Natural killer cell (primary cell): ENCODE data around the gene FAM117A. TPM values are rescaled to one million over a fixed set of nuclear protein-coding genes. Genes with fewer than 3 reads are reported as not detected.

Source experiments
- ATAC-seq, 3 donors: fragments of 150-1000 bp in 2 of 3; fragments of 200-7000 bp in 1 of 3; cut with Tn5 transposase; 1 replicate in 1 of 3; 2 replicates in 2 of 3; pipeline ENCODE4 v1.10.0; 2021; ENCODE audit warnings: mild to moderate bottlenecking in 2 of 3, moderate library complexity in 2 of 3
- DNase-seq, 2 donors: peaks; one replicate each; pipeline versions ENCODE4 v3.0.0 to v3.0.0-alpha.2; 2013 to 2021; ENCODE audit warnings: mixed read lengths in 1 of 2
- H3K27ac ChIP-seq: one replicate; pipeline ENCODE4 v1.5.1; 2013; ENCODE audit warnings: mild to moderate bottlenecking, low read length
- H3K27me3 ChIP-seq: one replicate; pipeline ENCODE4 v1.6.1; 2013; ENCODE audit warnings: low read length; ENCODE audit not compliant: control insufficient read depth, insufficient read depth
- H3K36me3 ChIP-seq: one replicate; pipeline ENCODE4 v1.6.1; 2013; ENCODE audit warnings: low read length; ENCODE audit not compliant: control insufficient read depth, insufficient read depth
- H3K4me1 ChIP-seq: one replicate; pipeline ENCODE4 v1.6.1; 2013; ENCODE audit warnings: low read length; ENCODE audit not compliant: control insufficient read depth, insufficient read depth
- H3K4me3 ChIP-seq: one replicate; pipeline ENCODE4 v1.5.1; 2013; ENCODE audit warnings: low read length
- H3K9me3 ChIP-seq: one replicate; pipeline ENCODE4 v1.6.1; 2013; ENCODE audit warnings: low read length; ENCODE audit not compliant: control insufficient read depth, insufficient read depth
- H3K27ac Mint-ChIP-seq, 2 donors: one replicate each; pipeline ENCODE4 v1.8.0; 2022; ENCODE audit warnings: mild to moderate bottlenecking in 2 of 2, mixed read lengths in 2 of 2, moderate library complexity in 1 of 2
- H3K27me3 Mint-ChIP-seq, 2 donors: one replicate each; pipeline ENCODE4 v1.8.0; 2022; ENCODE audit warnings: low read depth in 2 of 2, mixed read lengths in 2 of 2
- H3K36me3 Mint-ChIP-seq: one replicate; pipeline ENCODE4 v1.8.0; 2022; ENCODE audit warnings: mixed read lengths
- H3K4me1 Mint-ChIP-seq, 2 donors: one replicate each; pipeline ENCODE4 v1.8.0; 2022; ENCODE audit warnings: mixed read lengths in 2 of 2
- H3K4me3 Mint-ChIP-seq: one replicate; pipeline ENCODE4 v1.8.0; 2022; ENCODE audit warnings: mild to moderate bottlenecking, moderate library complexity, mixed read lengths
- H3K9me3 Mint-ChIP-seq, 2 donors: one replicate each; pipeline ENCODE4 v1.8.0; 2022; ENCODE audit warnings: mixed read lengths in 2 of 2
- CTCF ChIP-seq: fragments of 200-600 bp; IDR thresholded peaks from one replicate; pipeline ENCODE4 v1.8.0; 2022; ENCODE audit warnings: antibody characterized with exemption
- WGBS: methylation state at CpG from one replicate; pipeline ENCODE4 v1.1.7; 2013; ENCODE audit warnings: missing lambda C conversion rate; ENCODE audit not compliant: insufficient coverage; 5-methylcytosine and 5-hydroxymethylcytosine counted together
- intact Hi-C: fragments of 100-400 bp; cut with micrococcal nuclease; formaldehyde crosslinking; loops from one replicate; pipeline ENCODE4 v1.14.2; 2022
- total RNA-seq, 4 donors: library from RNA; stranded (reverse); fragments of 120-200 nt in 1 of 4; gene quantifications; one replicate each; pipeline versions ENCODE4 v1.2.3 to v1.2.4, GENCODE V29; 2013 to 2022

The FAM117A gene
- total RNA-seq, 3 donors from 2014 or later (not counting 1 experiment from before 2014, with no cell fraction given), result 55.2 to 88.4 (median 79.2) TPM

- 97% methylated on average over 8 of the region's 8 CpGs for WGBS
Observed at GRCh38 chr17:49798182-49798581, 34.3 kb upstream of the FAM117A start.

DNA sequence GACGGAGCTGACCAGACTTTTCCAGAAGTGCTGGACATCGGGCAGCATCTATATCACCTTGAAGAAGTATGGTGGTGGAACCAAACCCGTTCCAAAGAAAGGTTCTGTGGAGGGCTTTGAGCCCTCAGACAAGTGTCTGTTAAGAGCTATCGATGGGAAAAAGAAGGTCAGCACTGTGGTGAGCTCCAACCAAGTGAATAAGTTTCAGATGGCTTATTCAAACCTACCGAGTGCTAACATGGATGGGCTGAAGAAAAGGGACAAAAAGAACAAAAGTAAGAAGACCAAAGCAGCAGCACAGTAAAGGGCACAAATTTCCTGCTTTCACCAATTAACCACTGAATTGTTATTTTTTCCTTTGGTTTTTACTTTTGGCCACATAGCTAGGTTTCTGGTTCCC, 31.4 kb upstream of the FAM117A start:
- Mint-ChIP-seq H3K36me3 (peaks cover 9% of the 10 kb centered on the region), H3K27me3 (no peaks in the 10 kb centered on the region), H3K4me3 (peak overlapping the region; percentile 75), H3K9me3 (no peaks in the 10 kb centered on the region), H3K4me1 (peaks cover 61 to 63% of the 10 kb centered on the region in 2 donors), H3K27ac (peak overlapping the region; percentile 74 to 88)
- Histone ChIP-seq H3K4me3 (no peak overlapping the region), H3K4me1 (peaks cover 29% of the 10 kb centered on the region), H3K27ac (no peak overlapping the region), H3K27me3 (no peaks in the 10 kb centered on the region), H3K9me3 (no peaks in the 10 kb centered on the region), H3K36me3 (peaks cover 72% of the 10 kb centered on the region)
- intact Hi-C loops, result no loop called here
- TF ChIP-seq CTCF, result no peak
- no peak for DNase-seq
- ATAC-seq, result peak in 2 of 3 donors; percentile 33 to 39
- 59% methylated on average over 5 of the region's 5 CpGs for WGBS

More at GRCh38 chr17:49798182-49798581, 34.3 kb upstream of the FAM117A start:
- peaks cover 15% of the 10 kb centered on the region for H3K36me3 Mint-ChIP-seq
- TF ChIP-seq CTCF, result no peak
- no peaks in the 10 kb centered on the region for H3K9me3 ChIP-seq
- no peak overlapping the region for H3K4me3 ChIP-seq
- no peaks in the 10 kb centered on the region for H3K27me3 ChIP-seq
- H3K9me3 Mint-ChIP-seq, result no peaks in the 10 kb centered on the region
- H3K27ac Mint-ChIP-seq, result peak overlapping the region; percentile 68 to 71
- peaks cover 31% of the 10 kb centered on the region for H3K4me1 ChIP-seq
- intact Hi-C loops, result no loop called here
- DNase-seq (no peak), ATAC-seq (no peak)
- H3K27me3 Mint-ChIP-seq, result no peaks in the 10 kb centered on the region
- H3K36me3 ChIP-seq, result peaks cover 73% of the 10 kb centered on the region
- H3K27ac ChIP-seq, result no peak overlapping the region
- peaks cover 44 to 48% of the 10 kb centered on the region in 2 donors for H3K4me1 Mint-ChIP-seq
- peak overlapping the region; percentile 46 for H3K4me3 Mint-ChIP-seq

GRCh38 chr17:49793309-49793708, 29.4 kb upstream of the FAM117A start:
- Mint-ChIP-seq H3K27ac (peak overlapping the region in 1 of 2 donors; percentile 74), H3K4me3 (peak overlapping the region; percentile 6)

More at GRCh38 chr17:49793309-49793708, 29.4 kb upstream of the FAM117A start:
- 98% methylated on average over 3 of the region's 3 CpGs for WGBS
- Mint-ChIP-seq H3K36me3 (peaks cover 2% of the 10 kb centered on the region), H3K9me3 (no peaks in the 10 kb centered on the region), H3K27me3 (no peaks in the 10 kb centered on the region), H3K4me1 (peaks cover 65 to 69% of the 10 kb centered on the region in 2 donors)
- intact Hi-C loops, result no loop called here
- H3K9me3 ChIP-seq, result no peaks in the 10 kb centered on the region
- TF ChIP-seq CTCF, result no peak
- H3K4me3 ChIP-seq, result no peak overlapping the region
- peaks cover 31% of the 10 kb centered on the region for H3K4me1 ChIP-seq
- ATAC-seq, result no peak
- DNase-seq, result no peak
- no peaks in the 10 kb centered on the region for H3K27me3 ChIP-seq
- peaks cover 58% of the 10 kb centered on the region for H3K36me3 ChIP-seq
- H3K27ac ChIP-seq, result no peak overlapping the region
